ENCODE measurements around the gene TRIM2. TPM values are rescaled to one million over a fixed set of nuclear protein-coding genes. Genes with fewer than 3 reads are reported as not detected.

The TRIM2 gene
- polyA plus RNA-seq, 1 of the 3 experiments (the other 2 are of a cell fraction) = 16.4 TPM

- POLR2A ChIA-PET = no interaction called here
- H3K4me2 ChIP-seq = no peak overlapping the region
- H3F3A ChIP-seq (replicated peaks; ENCODE audit: insufficient read depth) = no peaks in the 10 kb centered on the region
- no peaks in the 10 kb centered on the region for H3K27me3 ChIP-seq (ENCODE audit: insufficient read depth)
- 68% methylated on average over 5 of the region's 5 CpGs for WGBS (ENCODE audit: low lambda C conversion rate)
- no peak overlapping the region for H3K4me3 ChIP-seq (ENCODE audit: low read depth in 2 of 2, low read length in 1 of 2)
- no peaks in the 10 kb centered on the region for H3K36me3 ChIP-seq (replicated peaks in 1 of 2; ENCODE audit: control insufficient read depth in 1 of 2, insufficient read depth in 2 of 2, low read length in 1 of 2)
- no peaks in the 10 kb centered on the region for H3K9me2 ChIP-seq
- H3K4me1 ChIP-seq (ENCODE audit: control insufficient read depth in 1 of 2, insufficient read depth in 2 of 2, low read depth in 1 of 2, low read length in 1 of 2) = 0 out of 4 replicates have a peak, but pooled peaks cover 0 to under 1% of the 10 kb centered on the region in 2 experiments
- no peak overlapping the region for H3K9ac ChIP-seq
- CTCF ChIA-PET = no interaction called here
- DNase-seq = no peak
- no peak overlapping the region for H3K27ac ChIP-seq (ENCODE audit: low read depth in 2 of 2, low read length in 1 of 2)
- TF ChIP-seq, protein P1, sequence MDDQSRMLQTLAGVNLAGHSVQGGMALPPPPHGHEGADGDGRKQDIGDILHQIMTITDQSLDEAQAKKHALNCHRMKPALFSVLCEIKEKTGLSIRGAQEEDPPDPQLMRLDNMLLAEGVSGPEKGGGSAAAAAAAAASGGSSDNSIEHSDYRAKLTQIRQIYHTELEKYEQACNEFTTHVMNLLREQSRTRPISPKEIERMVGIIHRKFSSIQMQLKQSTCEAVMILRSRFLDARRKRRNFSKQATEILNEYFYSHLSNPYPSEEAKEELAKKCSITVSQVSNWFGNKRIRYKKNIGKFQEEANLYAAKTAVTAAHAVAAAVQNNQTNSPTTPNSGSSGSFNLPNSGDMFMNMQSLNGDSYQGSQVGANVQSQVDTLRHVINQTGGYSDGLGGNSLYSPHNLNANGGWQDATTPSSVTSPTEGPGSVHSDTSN (IDR thresholded peaks at IDR 0.05) = no peak
- no peak for TF ChIP-seq EP300 (IDR thresholded peaks at IDR 0.05; ENCODE audit: borderline replicate concordance in 1 of 2, low read depth in 1 of 2, low read length in 1 of 2)
- no peak for TF ChIP-seq JUND (IDR thresholded peaks at IDR 0.05)
- TF ChIP-seq, protein P2, sequence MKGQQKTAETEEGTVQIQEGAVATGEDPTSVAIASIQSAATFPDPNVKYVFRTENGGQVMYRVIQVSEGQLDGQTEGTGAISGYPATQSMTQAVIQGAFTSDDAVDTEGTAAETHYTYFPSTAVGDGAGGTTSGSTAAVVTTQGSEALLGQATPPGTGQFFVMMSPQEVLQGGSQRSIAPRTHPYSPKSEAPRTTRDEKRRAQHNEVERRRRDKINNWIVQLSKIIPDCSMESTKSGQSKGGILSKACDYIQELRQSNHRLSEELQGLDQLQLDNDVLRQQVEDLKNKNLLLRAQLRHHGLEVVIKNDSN (IDR thresholded peaks at IDR 0.05; ENCODE audit: borderline replicate concordance, low read depth) = no peak
- TF ChIP-seq REST (IDR thresholded peaks at IDR 0.05; ENCODE audit: low read depth, low read length) = no peak
- no peak for TF ChIP-seq RFX5 (IDR thresholded peaks at IDR 0.05; ENCODE audit: low read length)
- no peak for TF ChIP-seq MEF2A (IDR thresholded peaks at IDR 0.05; ENCODE audit: borderline replicate concordance, low read depth)
- no peak for TF ChIP-seq TAF1 (IDR thresholded peaks at IDR 0.05; ENCODE audit: borderline replicate concordance, low read depth, low read length)
- no peak for TF ChIP-seq IRF3 (IDR thresholded peaks at IDR 0.05; ENCODE audit: low read depth, low read length)
- no peak for TF ChIP-seq MXI1 (IDR thresholded peaks at IDR 0.05; ENCODE audit: low read depth, low read length)
- TF ChIP-seq, protein P3, sequence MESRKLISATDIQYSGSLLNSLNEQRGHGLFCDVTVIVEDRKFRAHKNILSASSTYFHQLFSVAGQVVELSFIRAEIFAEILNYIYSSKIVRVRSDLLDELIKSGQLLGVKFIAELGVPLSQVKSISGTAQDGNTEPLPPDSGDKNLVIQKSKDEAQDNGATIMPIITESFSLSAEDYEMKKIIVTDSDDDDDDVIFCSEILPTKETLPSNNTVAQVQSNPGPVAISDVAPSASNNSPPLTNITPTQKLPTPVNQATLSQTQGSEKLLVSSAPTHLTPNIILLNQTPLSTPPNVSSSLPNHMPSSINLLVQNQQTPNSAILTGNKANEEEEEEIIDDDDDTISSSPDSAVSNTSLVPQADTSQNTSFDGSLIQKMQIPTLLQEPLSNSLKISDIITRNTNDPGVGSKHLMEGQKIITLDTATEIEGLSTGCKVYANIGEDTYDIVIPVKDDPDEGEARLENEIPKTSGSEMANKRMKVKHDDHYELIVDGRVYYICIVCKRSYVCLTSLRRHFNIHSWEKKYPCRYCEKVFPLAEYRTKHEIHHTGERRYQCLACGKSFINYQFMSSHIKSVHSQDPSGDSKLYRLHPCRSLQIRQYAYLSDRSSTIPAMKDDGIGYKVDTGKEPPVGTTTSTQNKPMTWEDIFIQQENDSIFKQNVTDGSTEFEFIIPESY (IDR thresholded peaks at IDR 0.05; ENCODE audit: borderline replicate concordance, low read depth) = no peak
- TF ChIP-seq SMC3 (IDR thresholded peaks at IDR 0.05; ENCODE audit: low read depth, low read length) = no peak
- TF ChIP-seq, protein P4, sequence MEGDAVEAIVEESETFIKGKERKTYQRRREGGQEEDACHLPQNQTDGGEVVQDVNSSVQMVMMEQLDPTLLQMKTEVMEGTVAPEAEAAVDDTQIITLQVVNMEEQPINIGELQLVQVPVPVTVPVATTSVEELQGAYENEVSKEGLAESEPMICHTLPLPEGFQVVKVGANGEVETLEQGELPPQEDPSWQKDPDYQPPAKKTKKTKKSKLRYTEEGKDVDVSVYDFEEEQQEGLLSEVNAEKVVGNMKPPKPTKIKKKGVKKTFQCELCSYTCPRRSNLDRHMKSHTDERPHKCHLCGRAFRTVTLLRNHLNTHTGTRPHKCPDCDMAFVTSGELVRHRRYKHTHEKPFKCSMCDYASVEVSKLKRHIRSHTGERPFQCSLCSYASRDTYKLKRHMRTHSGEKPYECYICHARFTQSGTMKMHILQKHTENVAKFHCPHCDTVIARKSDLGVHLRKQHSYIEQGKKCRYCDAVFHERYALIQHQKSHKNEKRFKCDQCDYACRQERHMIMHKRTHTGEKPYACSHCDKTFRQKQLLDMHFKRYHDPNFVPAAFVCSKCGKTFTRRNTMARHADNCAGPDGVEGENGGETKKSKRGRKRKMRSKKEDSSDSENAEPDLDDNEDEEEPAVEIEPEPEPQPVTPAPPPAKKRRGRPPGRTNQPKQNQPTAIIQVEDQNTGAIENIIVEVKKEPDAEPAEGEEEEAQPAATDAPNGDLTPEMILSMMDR (IDR thresholded peaks at IDR 0.05) = no peak
- H4K20me1 ChIP-seq (ENCODE audit: insufficient read depth) = no peaks in the 10 kb centered on the region
- no peaks in the 10 kb centered on the region for H3K79me2 ChIP-seq (ENCODE audit: insufficient read depth)
- H2AFZ ChIP-seq (ENCODE audit: low read depth) = no peak overlapping the region
- no peaks in the 10 kb centered on the region for H3K9me3 ChIP-seq
Measured at GRCh38 chr4:153166716-153167501, 37.3 kb upstream of the TRIM2 start.
